SW 1271 (cell line): Measurements from ENCODE around the gene TBC1D24.
"Not testable (repeated sequence)": the region's sequence is repeated elsewhere in the genome, so short reads cannot be mapped to it uniquely, and the experiment has no call there.

Experiments used
- DNase-seq, 2 experiments: peaks; one replicate each; lab custom pipeline; 2025; lab: John Stamatoyannopoulos, UW

Gene TBC1D24

GRCh38 chr16:2532494-2533141, 57.7 kb downstream of the TBC1D24 start:
- no peak for DNase-seq

DNA sequence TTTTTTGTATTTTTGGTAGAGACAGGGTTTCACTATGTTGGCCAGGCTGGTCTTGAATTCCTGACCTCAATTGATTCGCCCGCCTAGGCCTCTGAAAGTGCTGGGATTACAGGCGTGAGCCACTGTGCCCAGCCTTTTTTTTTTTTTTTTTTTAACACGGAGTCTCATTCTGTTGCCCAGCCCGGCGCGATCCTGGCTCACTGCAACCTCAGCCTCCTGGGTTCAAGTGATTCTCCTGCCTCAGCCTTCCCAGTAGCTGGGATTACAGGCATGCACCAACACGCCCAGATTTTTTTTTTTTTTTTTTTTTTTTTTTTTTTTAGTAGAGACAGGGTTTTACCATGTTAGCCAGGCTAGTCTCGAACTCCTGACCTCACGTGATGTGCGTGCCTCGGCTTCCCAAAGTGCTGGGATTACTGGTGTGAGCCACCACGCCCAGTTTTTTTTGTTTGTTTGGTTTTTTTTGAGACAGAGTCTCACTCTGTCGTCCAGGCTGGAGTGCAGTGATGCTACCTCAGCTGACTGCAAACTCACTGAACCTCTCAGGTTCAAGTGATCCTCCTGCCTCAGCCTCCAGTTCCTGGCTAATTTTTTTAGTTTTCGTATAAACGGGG, 58.3 kb downstream of the TBC1D24 start:
- DNase-seq, result not testable (repeated sequence)

DNA sequence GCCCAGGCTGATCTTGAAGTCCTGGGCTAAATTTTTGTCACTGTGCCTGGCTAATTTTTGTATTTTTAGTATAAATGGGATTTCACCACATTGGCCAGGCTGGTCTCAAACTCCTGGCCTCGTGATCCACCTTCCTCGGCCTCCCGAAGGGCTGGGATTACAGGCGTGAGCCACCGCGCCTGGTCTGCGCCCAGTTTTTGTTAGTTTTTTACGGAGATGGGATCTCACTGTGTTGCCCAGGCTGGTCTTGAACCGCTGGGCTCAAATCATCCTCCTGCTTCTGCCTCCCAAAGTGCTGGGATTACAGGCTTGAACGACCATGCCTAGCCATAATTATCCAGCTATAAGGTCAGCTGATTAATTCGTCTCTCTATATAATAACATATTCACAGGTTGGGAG, 59.0 kb downstream of the TBC1D24 start:
- DNase-seq, result no peak

GRCh38 chr16:2534335-2534734, 59.4 kb downstream of the TBC1D24 start:
- not testable (repeated sequence) for DNase-seq

DNA sequence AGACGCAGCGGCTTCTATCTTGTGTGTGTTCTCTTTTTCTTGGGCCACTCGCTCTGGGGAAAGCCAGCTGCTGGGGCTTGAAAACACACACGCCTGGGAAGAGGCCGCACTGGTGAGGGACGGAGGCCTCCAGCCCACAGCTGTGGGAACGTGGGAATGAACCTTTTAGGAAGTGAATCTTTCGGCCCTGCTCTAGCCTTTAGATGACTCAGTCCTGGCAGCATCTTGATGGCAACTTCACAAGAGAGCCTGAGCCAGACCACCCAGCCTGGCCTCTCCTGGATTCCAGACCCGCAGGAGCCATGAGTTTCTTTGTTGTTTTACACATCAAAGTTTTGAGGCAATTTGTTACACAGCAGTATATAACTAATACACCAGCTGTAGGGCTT, 60.7 kb downstream of the TBC1D24 start:
- no peak for DNase-seq

DNA sequence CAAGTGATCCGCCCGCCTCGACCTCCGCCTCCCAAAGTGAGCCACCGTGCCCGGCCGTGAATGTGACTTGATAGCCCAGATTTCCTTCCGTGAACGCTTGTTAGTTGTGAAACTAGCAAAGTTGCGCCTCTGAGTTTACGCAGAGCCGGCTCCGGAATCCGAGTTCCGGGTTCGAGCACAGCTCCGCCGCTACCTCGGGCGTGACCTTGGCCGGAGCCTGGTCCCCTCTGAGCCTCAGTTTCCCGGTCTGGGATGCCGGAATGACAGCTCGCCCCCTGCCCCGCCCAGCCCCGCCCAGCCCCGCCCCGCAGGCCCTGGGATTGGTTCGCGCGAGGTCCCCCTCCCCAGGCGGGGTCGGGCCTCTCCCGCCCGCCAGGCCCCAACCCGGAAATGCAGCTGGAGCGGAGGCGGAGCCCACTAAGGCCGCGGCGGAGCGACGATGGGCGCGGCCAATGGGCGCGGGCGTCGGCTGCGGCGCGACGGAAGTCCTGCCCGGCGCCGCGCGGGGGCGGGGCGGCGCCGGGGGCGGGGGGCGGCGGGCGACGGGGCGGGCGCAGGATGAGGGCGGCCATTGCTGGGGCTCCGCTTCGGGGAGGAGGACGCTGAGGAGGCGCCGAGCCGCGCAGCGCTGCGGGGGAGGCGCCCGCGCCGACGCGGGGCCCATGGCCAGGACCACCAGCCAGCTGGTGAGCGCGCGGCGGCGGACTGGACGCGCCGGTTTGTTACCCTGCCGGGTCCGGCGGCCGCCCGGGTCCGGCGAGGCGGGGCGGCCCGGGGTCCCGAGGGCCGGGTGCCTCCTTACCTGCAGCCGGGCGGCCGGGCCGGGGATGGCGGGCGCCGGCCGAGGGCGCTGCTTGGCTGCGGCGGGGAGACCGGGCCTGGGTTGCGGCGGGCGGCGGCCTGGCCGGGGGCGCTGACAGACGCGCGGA, 62.8 kb downstream of the TBC1D24 start, which contains the start of gene PDPK1:
PDPK1 (plus strand) TSS at position 571 of the 929 bp plus-strand sequence; CDS start at position 663, 92 bp downstream.
- DNase-seq, result peak; percentile 63 to 77

GRCh38 chr16:2539192-2539844, 64.4 kb downstream of the TBC1D24 start:
- DNase-seq, result not testable (repeated sequence)

- DNase-seq, result not testable (repeated sequence)
Observed at GRCh38 chr16:2539845-2540458, 65.0 kb downstream of the TBC1D24 start.

DNA sequence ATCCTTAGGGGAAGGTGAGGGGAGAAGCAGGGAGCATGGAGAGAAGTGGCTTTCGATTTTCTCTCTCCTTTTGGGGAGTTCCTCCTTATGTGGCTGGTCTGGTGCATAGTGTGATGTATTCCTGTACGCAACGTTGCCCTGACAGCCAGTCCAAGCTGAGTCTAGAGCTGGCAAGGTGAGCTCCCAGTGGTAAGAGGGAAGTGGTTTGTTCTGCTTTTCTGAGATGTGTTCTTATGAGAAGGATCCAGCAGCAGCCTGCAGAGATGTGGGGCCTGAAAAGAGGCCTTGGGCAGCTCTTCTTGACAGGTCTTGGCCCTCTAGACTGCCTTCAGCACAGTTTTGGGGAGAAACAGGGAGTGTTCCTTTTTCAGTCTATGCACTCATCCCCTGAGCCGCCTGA, 66.0 kb downstream of the TBC1D24 start:
- not testable (repeated sequence) for DNase-seq

- not testable (repeated sequence) for DNase-seq
Observed at GRCh38 chr16:2541409-2541808, 66.5 kb downstream of the TBC1D24 start.

- DNase-seq, result not testable (repeated sequence)
Observed at GRCh38 chr16:2543771-2544170, 68.8 kb downstream of the TBC1D24 start.

GRCh38 chr16:2550283-2550878, 75.5 kb downstream of the TBC1D24 start:
- DNase-seq, result not testable (repeated sequence)

- DNase-seq, result not testable (repeated sequence)
Observed at GRCh38 chr16:2551420-2551889, 76.5 kb downstream of the TBC1D24 start.

DNA sequence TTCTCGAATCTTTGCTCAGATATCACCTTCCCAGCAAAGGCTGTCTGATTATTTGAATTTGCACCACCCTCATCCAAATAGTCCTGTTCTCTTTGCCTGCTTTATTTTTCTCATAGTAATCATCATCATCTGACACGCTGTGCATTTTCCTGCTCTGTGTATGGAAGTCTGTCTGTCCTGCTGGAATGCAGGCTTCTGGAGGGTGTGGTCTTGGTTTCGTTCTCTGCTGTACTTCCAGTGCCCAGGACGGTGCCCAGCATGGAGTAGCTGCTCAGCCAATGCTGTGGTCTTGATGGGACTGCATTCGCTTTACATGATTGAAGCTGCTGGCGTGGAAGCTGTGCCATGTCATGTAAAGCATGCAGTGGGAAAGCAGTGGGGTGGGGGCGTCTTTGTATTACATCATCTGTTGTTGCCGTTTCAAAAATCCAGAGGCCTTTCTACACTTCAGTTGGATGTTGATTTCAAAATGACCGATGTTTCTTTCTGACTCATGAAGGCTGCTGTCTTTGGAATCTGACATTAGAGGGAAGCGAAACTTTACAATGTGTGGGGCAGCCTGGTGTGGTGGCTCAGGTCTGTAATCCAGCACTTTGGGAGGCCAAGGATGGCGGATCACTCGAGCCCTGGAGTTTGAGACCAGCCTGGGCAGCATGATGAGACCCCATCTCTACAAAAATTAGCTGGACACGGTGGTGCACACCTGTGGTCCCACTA, 79.9 kb downstream of the TBC1D24 start:
- not testable (repeated sequence) for DNase-seq
